Measurements from ENCODE around the gene FAM135A. TPM values are rescaled to one million over a fixed set of nuclear protein-coding genes. Genes with fewer than 3 reads are reported as not detected.
A peak's percentile ranks its signal among the peaks of the same experiment; 100 is the strongest.

FAM135A gene
- total and polyA plus RNA-seq, 9 of the 15 experiments (the other 6 are each of a cell fraction or from before 2014, with no cell fraction given), result 7.4 to 32.9 (median 19.2) TPM

DNA sequence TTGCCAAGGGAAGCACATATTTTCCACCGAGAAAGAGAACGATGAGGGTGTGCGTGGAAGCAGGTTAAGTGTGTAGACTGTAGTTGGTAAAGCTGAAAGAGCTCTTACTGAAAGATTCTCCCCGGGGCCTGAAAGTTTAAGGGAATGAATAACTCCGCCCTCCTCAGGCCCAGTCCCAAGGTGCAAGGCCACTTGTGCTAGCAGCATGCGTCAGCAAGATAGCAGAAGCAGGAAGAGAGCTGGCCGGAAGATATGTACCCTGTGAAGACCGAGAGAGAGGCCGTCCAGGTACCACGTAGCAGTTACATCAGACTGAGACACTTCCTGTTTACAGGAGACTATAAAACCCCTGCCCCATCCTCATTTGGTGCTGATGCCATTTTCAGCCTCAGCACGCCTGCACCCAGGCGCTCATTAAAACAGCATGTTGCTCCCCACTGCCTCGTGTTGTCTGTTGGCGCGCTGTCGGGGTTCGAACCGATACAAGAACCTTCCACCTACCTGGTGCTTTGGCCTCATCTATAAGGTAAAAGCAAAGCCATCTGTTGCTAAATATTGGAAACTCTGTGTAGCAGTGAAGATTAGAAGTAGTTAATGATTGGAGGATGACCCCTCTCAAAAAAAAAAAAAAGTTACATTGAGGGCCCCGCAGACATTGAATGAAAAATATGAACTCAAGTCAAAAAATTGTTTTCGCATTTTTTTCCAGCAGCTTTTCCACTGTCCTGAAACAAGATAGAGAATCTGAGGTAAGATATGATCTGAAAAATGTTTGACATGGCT lies 18.6 kb upstream of the FAM135A start (continued):
- TF ChIP-seq KHSRP (IDR thresholded peaks at IDR 0.05) (peak; percentile 43; the same call in 1 of the 2 replicates), ZNF668 (CRISPR knock-in tag; IDR thresholded peaks at IDR 0.05) (peak; percentile 10; the same call in 1 of the 2 replicates), PTBP1 (IDR thresholded peaks at IDR 0.05; ENCODE audit: low read depth, low read length) (0 out of 2 replicates have a peak, but pooled peaks have one; percentile 36), NCOA6 (IDR thresholded peaks at IDR 0.05) (no peak), CEBPB (tag; IDR thresholded peaks at IDR 0.05) (peak; percentile 53), GTF2F1 (IDR thresholded peaks at IDR 0.05; ENCODE audit: low read depth, low read length) (peak; percentile 93), ZNF232 (CRISPR knock-in tag; IDR thresholded peaks at IDR 0.05) (no peak), TAF7 (tag; IDR thresholded peaks at IDR 0.05) (peak; percentile 85), DMBX1 (CRISPR knock-in tag; IDR thresholded peaks at IDR 0.05; ENCODE audit: borderline replicate concordance) (no peak), CBFA2T2 (conservative IDR thresholded peaks at IDR 0.05) (peak; percentile 66), SMAD4 (CRISPR knock-in tag; conservative IDR thresholded peaks at IDR 0.05) (peak; percentile 85), NELFE (IDR thresholded peaks at IDR 0.05; ENCODE audit: insufficient read depth, insufficient read length) (no peak), MEIS2 (IDR thresholded peaks at IDR 0.05; ENCODE audit: partially characterized antibody) (peak; percentile 26), ZNF780A (CRISPR knock-in tag; IDR thresholded peaks at IDR 0.05) (no peak), MIER1 (IDR thresholded peaks at IDR 0.05; ENCODE audit: low read depth) (peak; percentile 63; the same call in 1 of the 2 replicates), HDAC8 (tag; IDR thresholded peaks at IDR 0.05) (no peak)
- TF ChIP-seq, protein P1, sequence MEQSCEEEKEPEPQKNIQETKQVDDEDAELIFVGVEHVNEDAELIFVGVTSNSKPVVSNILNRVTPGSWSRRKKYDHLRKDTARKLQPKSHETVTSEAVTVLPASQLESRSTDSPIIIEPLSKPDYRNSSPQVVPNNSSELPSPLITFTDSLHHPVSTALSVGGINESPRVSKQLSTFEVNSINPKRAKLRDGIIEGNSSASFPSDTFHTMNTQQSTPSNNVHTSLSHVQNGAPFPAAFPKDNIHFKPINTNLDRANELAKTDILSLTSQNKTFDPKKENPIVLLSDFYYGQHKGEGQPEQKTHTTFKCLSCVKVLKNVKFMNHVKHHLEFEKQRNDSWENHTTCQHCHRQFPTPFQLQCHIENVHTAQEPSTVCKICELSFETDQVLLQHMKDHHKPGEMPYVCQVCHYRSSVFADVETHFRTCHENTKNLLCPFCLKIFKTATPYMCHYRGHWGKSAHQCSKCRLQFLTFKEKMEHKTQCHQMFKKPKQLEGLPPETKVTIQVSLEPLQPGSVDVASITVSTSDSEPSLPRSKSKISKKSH (CRISPR knock-in tag; IDR thresholded peaks at IDR 0.05), result no peak
- TF ChIP-seq, protein P2, sequence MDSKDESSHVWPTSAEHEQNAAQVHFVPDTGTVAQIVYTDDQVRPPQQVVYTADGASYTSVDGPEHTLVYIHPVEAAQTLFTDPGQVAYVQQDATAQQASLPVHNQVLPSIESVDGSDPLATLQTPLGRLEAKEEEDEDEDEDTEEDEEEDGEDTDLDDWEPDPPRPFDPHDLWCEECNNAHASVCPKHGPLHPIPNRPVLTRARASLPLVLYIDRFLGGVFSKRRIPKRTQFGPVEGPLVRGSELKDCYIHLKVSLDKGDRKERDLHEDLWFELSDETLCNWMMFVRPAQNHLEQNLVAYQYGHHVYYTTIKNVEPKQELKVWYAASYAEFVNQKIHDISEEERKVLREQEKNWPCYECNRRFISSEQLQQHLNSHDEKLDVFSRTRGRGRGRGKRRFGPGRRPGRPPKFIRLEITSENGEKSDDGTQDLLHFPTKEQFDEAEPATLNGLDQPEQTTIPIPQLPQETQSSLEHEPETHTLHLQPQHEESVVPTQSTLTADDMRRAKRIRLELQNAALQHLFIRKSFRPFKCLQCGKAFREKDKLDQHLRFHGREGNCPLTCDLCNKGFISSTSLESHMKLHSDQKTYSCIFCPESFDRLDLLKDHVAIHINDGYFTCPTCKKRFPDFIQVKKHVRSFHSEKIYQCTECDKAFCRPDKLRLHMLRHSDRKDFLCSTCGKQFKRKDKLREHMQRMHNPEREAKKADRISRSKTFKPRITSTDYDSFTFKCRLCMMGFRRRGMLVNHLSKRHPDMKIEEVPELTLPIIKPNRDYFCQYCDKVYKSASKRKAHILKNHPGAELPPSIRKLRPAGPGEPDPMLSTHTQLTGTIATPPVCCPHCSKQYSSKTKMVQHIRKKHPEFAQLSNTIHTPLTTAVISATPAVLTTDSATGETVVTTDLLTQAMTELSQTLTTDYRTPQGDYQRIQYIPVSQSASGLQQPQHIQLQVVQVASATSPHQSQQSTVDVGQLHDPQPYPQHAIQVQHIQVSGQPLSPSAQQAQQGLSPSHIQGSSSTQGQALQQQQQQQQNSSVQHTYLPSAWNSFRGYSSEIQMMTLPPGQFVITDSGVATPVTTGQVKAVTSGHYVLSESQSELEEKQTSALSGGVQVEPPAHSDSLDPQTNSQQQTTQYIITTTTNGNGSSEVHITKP (IDR thresholded peaks at IDR 0.05; ENCODE audit: partially characterized antibody), result no peak
- TF ChIP-seq, protein P3, sequence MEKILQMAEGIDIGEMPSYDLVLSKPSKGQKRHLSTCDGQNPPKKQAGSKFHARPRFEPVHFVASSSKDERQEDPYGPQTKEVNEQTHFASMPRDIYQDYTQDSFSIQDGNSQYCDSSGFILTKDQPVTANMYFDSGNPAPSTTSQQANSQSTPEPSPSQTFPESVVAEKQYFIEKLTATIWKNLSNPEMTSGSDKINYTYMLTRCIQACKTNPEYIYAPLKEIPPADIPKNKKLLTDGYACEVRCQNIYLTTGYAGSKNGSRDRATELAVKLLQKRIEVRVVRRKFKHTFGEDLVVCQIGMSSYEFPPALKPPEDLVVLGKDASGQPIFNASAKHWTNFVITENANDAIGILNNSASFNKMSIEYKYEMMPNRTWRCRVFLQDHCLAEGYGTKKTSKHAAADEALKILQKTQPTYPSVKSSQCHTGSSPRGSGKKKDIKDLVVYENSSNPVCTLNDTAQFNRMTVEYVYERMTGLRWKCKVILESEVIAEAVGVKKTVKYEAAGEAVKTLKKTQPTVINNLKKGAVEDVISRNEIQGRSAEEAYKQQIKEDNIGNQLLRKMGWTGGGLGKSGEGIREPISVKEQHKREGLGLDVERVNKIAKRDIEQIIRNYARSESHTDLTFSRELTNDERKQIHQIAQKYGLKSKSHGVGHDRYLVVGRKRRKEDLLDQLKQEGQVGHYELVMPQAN (IDR thresholded peaks at IDR 0.05; ENCODE audit: borderline replicate concordance), result peak; percentile 89
